Endothelial cell of umbilical vein (primary cell): ENCODE data around the gene CDIP1. TPM values are rescaled to one million over a fixed set of nuclear protein-coding genes. Genes with fewer than 3 reads are reported as not detected.

Experiments
- BruUV-seq: library from RNA; stranded (reverse); fragments of 400-500 nt; replicated peaks from 2 replicates; lab custom pipeline; 2021; lab: Mats Ljungman, UMichigan
- CTCF ChIA-PET: fragments of 300-600, 350-600 bp; sonication (Branson Sonifier 250); formaldehyde crosslinking; loops from one replicate; lab custom pipeline; 2021; ENCODE audit warnings: antibody characterized with exemption, inconsistent platforms; lab: Charles Lee
- POLR2A ChIA-PET: fragments of 300-600, 350-600 bp; sonication (Branson Sonifier 250); formaldehyde crosslinking; loops from one replicate; lab custom pipeline; 2021; ENCODE audit warnings: antibody characterized with exemption, inconsistent platforms; lab: Charles Lee
- DNase-seq: peaks from one replicate; pipeline ENCODE4 v3.0.0-alpha.2; 2011; ENCODE audit warnings: low read depth, low spot score
- FAIRE-seq: peaks from 2 replicates; lab custom pipeline; 2011; peaks lifted over from hg19 to GRCh38; lab: Jason Lieb, UNC
- H2AFZ ChIP-seq: 2 replicates; pipeline ENCODE4 v1.6.0; 2012; ENCODE audit warnings: low read depth, low read length, control low read depth, inconsistent platforms
- H3K27ac ChIP-seq: 2 replicates; pipeline ENCODE4 v1.5.1; 2011; ENCODE audit warnings: low read depth, mild to moderate bottlenecking, control low read depth, low read length, moderate library complexity; ENCODE audit not compliant: insufficient read depth
- H3K27me3 ChIP-seq, 2 experiments: 2 replicates each; pipeline versions ENCODE4 v1.6.0 to v1.6.1; 2011; ENCODE audit warnings: low read length in 2 of 2, mixed read lengths in 1 of 2; ENCODE audit not compliant: control insufficient read depth in 2 of 2, insufficient read depth in 2 of 2
- H3K36me3 ChIP-seq, 2 experiments: 2 replicates in 1 of 2; 3 replicates in 1 of 2; pipeline ENCODE4 v1.5.1; 2011; ENCODE audit warnings: low read length in 2 of 2, mild to moderate bottlenecking in 1 of 2, moderate library complexity in 1 of 2; ENCODE audit not compliant: control insufficient read depth in 2 of 2, insufficient read depth in 2 of 2; ENCODE audit errors: extremely low read depth in 1 of 2
- H3K4me1 ChIP-seq: 3 replicates; pipeline ENCODE4 v1.5.1; 2011; ENCODE audit warnings: mild to moderate bottlenecking, low read length; ENCODE audit not compliant: control insufficient read depth, insufficient read depth; ENCODE audit errors: extremely low read depth
- H3K4me2 ChIP-seq: 2 replicates; pipeline ENCODE4 v1.6.1; 2011; ENCODE audit warnings: low read length, control low read depth, mixed read lengths; ENCODE audit not compliant: insufficient read depth
- H3K4me3 ChIP-seq, 3 experiments: fragments of 200-600 bp in 1 of 3; sonication (generic), shearing (Covaris generic) in 1 of 3; replicated peaks in 1 of 3; 2 replicates each; pipeline ENCODE4 v1.5.1; 2011 to 2016; ENCODE audit warnings: control low read depth in 3 of 3, low read length in 3 of 3, mild to moderate bottlenecking in 2 of 3, inconsistent platforms in 1 of 3, low read depth in 1 of 3, moderate library complexity in 1 of 3; ENCODE audit not compliant: insufficient read depth in 1 of 3
- H3K79me2 ChIP-seq: 2 replicates; pipeline ENCODE4 v1.6.0; 2012; ENCODE audit warnings: low read length, inconsistent platforms; ENCODE audit not compliant: control insufficient read depth, insufficient read depth
- H3K9ac ChIP-seq: replicated peaks from 2 replicates; pipeline ENCODE3; 2011; ENCODE audit warnings: low read length, control low read depth; ENCODE audit not compliant: insufficient read depth; ENCODE audit errors: extremely low read depth
- H3K9me1 ChIP-seq: replicated peaks from 3 replicates; pipeline ENCODE4 v1.6.0; 2011; ENCODE audit warnings: mild to moderate bottlenecking, low read length; ENCODE audit not compliant: control insufficient read depth, insufficient read depth; ENCODE audit errors: extremely low read depth
- H3K9me3 ChIP-seq: replicated peaks from 2 replicates; pipeline ENCODE4 v1.5.1; 2012; ENCODE audit warnings: low read length, inconsistent platforms; ENCODE audit not compliant: control insufficient read depth, insufficient read depth
- H4K20me1 ChIP-seq: replicated peaks from 2 replicates; pipeline ENCODE3; 2011; ENCODE audit warnings: mild to moderate bottlenecking, low read length; ENCODE audit not compliant: control insufficient read depth, insufficient read depth; ENCODE audit errors: extremely low read depth
- EZH2 ChIP-seq: IDR thresholded peaks from 2 replicates; pipeline ENCODE4 v1.6.1; 2012; ENCODE audit warnings: borderline replicate concordance, low read depth, mild to moderate bottlenecking, moderate library complexity, low read length, inconsistent platforms; ENCODE audit not compliant: severe bottlenecking
- FOS ChIP-seq: IDR thresholded peaks from 2 replicates; pipeline ENCODE4 v1.6.1; 2011; ENCODE audit warnings: mild to moderate bottlenecking, low read length, moderate library complexity, borderline replicate concordance; ENCODE audit not compliant: insufficient read depth
- GATA2 ChIP-seq: IDR thresholded peaks from 2 replicates; pipeline ENCODE4 v1.7.0; 2011; ENCODE audit warnings: low read depth, mild to moderate bottlenecking, moderate library complexity, mixed read lengths, low read length; ENCODE audit not compliant: insufficient read length, insufficient read depth
- JUN ChIP-seq: IDR thresholded peaks from 2 replicates; pipeline ENCODE4 v1.6.1; 2011; ENCODE audit warnings: borderline replicate concordance, low read depth; ENCODE audit not compliant: insufficient read length, insufficient read depth
- MYC ChIP-seq: IDR thresholded peaks from one replicate; pipeline ENCODE4 v1.6.1; 2011; ENCODE audit warnings: mild to moderate bottlenecking, low read depth, low read length
- POLR2A ChIP-seq: IDR thresholded peaks from 2 replicates; pipeline ENCODE4 v1.6.1; 2012; ENCODE audit warnings: low read depth, mild to moderate bottlenecking, control low read depth, low read length
- POLR2AphosphoS5 ChIP-seq: IDR thresholded peaks from 2 replicates; pipeline ENCODE4 v1.6.1; 2012; ENCODE audit warnings: low read depth, mild to moderate bottlenecking, control low read depth, low read length, moderate library complexity; ENCODE audit not compliant: insufficient read depth
- dilution Hi-C: fragments of 300-500 bp; cut with MboI; formaldehyde crosslinking; loops from one replicate; pipeline ENCODE4 v1.15.0; 2019; ENCODE audit warnings: low sequenced_read_pairs; ENCODE audit not compliant: extremely low pct_ligation_motif_present
- intact Hi-C: fragments of 100-400 bp; cut with micrococcal nuclease; formaldehyde crosslinking; loops from one replicate; pipeline ENCODE4 v1.10.0; 2022
- polyA plus RNA-seq, 4 experiments: library from polyadenylated mRNA; depleted of rRNA in 3 of 4; stranded (reverse) in 3 of 4; unstranded in 1 of 4; fragments of >200 nt; gene quantifications; 2 replicates each; pipeline versions ENCODE4 v1.2.1 to v1.2.3, GENCODE V29; 2011 to 2012; ENCODE audit warnings: missing spikeins in 1 of 4
- total RNA-seq: library from RNA; stranded (reverse); gene quantifications from 2 replicates; pipeline ENCODE4 v1.2.3, GENCODE V29; 2021
- TF ChIP-seq, protein P1 (sequence below): IDR thresholded peaks from 2 replicates; pipeline ENCODE4 v1.6.1; 2011; ENCODE audit not compliant: insufficient read depth, insufficient read length
- TF ChIP-seq, protein P2 (sequence below), 2 donors: IDR thresholded peaks; 1 replicate in 1 of 2; 2 replicates in 1 of 2; pipeline ENCODE4 v1.5.1; 2011; ENCODE audit warnings: low read length in 2 of 2, mild to moderate bottlenecking in 2 of 2, moderate library complexity in 2 of 2, control low read depth in 1 of 2, inconsistent platforms in 1 of 2, low read depth in 1 of 2; ENCODE audit not compliant: insufficient read depth in 1 of 2; ENCODE audit errors: extremely low read depth in 1 of 2

The CDIP1 gene
- total and polyA plus RNA-seq, 2 donors (not counting 3 experiments of a cell fraction or from before 2014, with no cell fraction given) = 33.9 to 37.4 TPM

DNA sequence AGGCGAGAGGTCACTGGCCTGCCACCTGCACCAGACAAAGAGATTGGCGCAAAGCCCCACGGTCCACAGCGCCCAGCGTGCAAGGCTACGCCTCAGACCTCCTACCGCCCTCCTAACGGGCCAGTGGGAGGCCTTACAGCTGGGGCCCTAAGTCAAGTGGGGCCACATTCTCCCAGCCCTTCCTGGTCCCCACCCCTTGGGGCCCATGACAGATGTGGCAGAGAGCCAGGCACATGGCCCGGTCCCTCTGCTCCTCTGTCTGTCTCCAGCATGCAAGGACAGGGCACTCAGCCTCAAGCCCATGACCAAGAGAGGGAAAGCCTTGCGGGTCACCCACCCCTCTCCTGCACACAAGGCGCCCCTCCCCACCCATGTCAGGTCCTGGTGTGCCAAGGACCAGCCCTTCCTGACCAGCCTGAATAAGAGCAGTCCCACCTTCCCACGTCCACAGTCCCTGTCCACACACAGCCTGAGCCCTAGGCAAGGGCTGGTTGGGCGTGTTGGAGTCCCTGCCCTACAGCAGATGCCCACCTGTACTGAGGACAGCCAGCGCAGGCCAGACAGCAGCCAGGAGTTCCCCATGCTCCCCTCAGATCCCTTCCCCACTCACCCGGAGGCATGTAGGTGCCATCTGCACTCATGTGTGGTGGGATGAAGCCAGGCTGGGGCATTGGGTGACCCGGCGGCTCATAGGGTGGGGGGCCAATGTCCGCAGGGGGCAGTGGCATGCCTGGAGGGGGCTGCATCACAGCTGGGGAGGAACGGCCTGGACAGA, 25.3 kb downstream of the CDIP1 start:
- Histone ChIP-seq H3K9me3 (no peaks in the 10 kb centered on the region), H3K79me2 (no peaks in the 10 kb centered on the region), H3K9me1 (no peaks in the 10 kb centered on the region), H4K20me1 (no peaks in the 10 kb centered on the region), H3K36me3 (peaks cover 7 to 47% of the 10 kb centered on the region in 2 experiments), H2AFZ (no peak overlapping the region), H3K27ac (no peak overlapping the region), H3K4me1 (peaks cover 22% of the 10 kb centered on the region), H3K4me2 (no peak overlapping the region), H3K4me3 (no peak overlapping the region), H3K27me3 (no peaks in the 10 kb centered on the region), H3K9ac (no peak overlapping the region)
- DNase-seq (no peak), FAIRE-seq (no peak)
- no TSS peak for BruUV-seq
- TF ChIP-seq FOS = no peak
- TF ChIP-seq POLR2AphosphoS5 = no peak
- TF ChIP-seq, protein P1, sequence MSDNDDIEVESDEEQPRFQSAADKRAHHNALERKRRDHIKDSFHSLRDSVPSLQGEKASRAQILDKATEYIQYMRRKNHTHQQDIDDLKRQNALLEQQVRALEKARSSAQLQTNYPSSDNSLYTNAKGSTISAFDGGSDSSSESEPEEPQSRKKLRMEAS = no peak
- no peak for TF ChIP-seq GATA2
- no peak for TF ChIP-seq EZH2
- ChIA-PET CTCF (interaction anchor here (1.3 to 2.7 kb wide), 3 partner anchors 8 to 35 kb away, joined by 4 to 21 read pairs (median 7); no protein-coding TSS in a partner anchor), POLR2A (interaction anchor here (0.6 kb wide), 1 partner anchor 42 kb away, joined by 9 read pairs; no protein-coding TSS in a partner anchor)
- intact Hi-C loops (no loop called here), dilution Hi-C loops (no loop called here)

DNA sequence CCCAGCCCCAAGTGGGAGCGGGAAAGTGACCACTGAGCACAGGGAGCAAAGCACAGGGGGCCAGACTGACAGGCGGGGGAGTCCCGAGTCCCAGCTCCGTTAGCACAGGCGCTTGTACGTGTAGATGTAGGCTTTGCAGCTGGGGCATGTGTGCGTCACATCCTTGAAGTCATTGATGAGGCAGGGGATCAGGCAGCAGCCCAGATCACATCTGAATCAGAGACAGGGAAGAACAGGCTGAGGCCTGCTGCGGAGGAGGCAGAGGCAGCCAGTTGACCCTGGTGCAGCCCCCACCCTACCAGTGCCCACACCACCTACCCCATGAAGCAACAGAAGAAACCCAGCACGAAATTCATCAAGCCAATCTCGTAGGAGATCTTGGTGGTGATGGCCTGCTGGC, 26.1 kb downstream of the CDIP1 start:
- H3K27me3 ChIP-seq = no peaks in the 10 kb centered on the region
- no peaks in the 10 kb centered on the region for H4K20me1 ChIP-seq
- FAIRE-seq (no peak), DNase-seq (no peak)
- H3K4me3 ChIP-seq = no peak overlapping the region
- no peaks in the 10 kb centered on the region for H3K9me1 ChIP-seq
- no peak overlapping the region for H2AFZ ChIP-seq
- H3K27ac ChIP-seq = no peak overlapping the region
- dilution Hi-C loops (no loop called here), intact Hi-C loops (no loop called here)
- ChIA-PET POLR2A (interaction anchor here (0.6 kb wide), 1 partner anchor 41 kb away, joined by 9 read pairs; no protein-coding TSS in a partner anchor), CTCF (interaction anchor here (1.3 to 1.7 kb wide), 2 partner anchors 11 to 36 kb away, joined by 4 to 10 read pairs; no protein-coding TSS in a partner anchor)
- H3K4me1 ChIP-seq = peaks cover 22% of the 10 kb centered on the region
- no TSS peak for BruUV-seq
- no peaks in the 10 kb centered on the region for H3K79me2 ChIP-seq
- no peaks in the 10 kb centered on the region for H3K9me3 ChIP-seq
- H3K9ac ChIP-seq = no peak overlapping the region
- H3K36me3 ChIP-seq = peaks cover 10 to 53% of the 10 kb centered on the region in 2 experiments
- no peak overlapping the region for H3K4me2 ChIP-seq
- TF ChIP-seq POLR2A (no peak), JUN (no peak), GATA2 (no peak), FOS (no peak), MYC (no peak), POLR2AphosphoS5 (no peak)
- TF ChIP-seq, protein P2, sequence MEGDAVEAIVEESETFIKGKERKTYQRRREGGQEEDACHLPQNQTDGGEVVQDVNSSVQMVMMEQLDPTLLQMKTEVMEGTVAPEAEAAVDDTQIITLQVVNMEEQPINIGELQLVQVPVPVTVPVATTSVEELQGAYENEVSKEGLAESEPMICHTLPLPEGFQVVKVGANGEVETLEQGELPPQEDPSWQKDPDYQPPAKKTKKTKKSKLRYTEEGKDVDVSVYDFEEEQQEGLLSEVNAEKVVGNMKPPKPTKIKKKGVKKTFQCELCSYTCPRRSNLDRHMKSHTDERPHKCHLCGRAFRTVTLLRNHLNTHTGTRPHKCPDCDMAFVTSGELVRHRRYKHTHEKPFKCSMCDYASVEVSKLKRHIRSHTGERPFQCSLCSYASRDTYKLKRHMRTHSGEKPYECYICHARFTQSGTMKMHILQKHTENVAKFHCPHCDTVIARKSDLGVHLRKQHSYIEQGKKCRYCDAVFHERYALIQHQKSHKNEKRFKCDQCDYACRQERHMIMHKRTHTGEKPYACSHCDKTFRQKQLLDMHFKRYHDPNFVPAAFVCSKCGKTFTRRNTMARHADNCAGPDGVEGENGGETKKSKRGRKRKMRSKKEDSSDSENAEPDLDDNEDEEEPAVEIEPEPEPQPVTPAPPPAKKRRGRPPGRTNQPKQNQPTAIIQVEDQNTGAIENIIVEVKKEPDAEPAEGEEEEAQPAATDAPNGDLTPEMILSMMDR (IDR thresholded peaks at IDR 0.05; ENCODE audit: extremely low read depth in 1 of 2, insufficient read depth in 1 of 2, low read depth in 1 of 2, low read length in 2 of 2) = no peak
- TF ChIP-seq, protein P1 = no peak
